AG20443 (cell line): ENCODE data around the gene KLF11.
A peak's percentile ranks its signal among the peaks of the same experiment; 100 is the strongest.
"Not testable (repeated sequence)": the region's sequence is repeated elsewhere in the genome, so short reads cannot be mapped to it uniquely, and the experiment has no call there.

Experiments
- DNase-seq: peaks from one replicate; pipeline ENCODE4 v3.0.0; 2012; ENCODE audit warnings: low spot score, mixed read lengths

KLF11 gene

DNA sequence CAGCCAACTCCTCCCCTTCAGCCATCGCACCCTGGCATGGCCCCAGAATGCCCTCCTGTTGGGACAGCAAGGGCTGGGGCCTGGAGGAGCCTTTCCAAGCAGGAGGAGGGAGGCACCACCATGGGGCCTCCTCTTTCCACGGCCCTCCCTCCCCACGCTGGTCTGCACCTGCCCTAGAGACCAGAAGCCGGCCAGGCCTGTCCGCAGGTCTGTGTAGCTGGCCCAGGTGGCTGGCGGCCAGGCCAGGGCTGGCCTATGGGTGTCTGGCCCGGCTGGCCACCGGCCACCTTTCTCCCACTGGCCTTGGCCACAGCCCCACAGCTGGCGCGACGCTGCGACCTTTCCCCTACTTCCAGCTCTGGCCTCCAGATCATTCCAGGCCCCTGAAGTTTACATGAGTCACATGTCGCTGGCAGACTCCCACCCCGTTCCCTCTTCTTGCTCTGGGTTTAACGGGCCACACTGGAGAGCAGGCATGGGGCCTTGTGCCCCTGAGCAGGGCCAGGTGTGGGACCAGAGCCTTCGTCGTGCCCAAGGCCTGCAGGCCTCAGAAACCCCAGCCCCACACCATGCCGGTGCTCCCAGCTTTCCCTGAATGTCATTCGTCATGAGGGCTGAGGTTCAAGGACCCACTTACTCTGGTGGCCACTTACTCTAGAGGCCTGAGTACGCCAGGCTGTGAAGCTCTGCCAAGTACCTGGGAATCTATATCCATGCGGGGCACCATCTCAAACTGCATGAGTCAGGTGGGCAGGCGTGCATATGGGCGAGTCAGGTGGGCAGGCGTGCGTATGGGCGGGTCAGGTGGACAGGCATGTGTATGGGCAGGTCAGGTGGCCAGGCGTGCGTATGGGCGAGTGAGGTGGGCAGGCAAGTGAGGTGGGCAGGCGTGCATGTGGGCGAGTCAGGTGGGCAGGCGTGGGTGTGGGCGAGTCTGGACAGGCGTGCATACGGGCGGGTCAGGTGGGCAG is 33.3 kb upstream of the KLF11 start:
- DNase-seq: peak; percentile 76

DNA sequence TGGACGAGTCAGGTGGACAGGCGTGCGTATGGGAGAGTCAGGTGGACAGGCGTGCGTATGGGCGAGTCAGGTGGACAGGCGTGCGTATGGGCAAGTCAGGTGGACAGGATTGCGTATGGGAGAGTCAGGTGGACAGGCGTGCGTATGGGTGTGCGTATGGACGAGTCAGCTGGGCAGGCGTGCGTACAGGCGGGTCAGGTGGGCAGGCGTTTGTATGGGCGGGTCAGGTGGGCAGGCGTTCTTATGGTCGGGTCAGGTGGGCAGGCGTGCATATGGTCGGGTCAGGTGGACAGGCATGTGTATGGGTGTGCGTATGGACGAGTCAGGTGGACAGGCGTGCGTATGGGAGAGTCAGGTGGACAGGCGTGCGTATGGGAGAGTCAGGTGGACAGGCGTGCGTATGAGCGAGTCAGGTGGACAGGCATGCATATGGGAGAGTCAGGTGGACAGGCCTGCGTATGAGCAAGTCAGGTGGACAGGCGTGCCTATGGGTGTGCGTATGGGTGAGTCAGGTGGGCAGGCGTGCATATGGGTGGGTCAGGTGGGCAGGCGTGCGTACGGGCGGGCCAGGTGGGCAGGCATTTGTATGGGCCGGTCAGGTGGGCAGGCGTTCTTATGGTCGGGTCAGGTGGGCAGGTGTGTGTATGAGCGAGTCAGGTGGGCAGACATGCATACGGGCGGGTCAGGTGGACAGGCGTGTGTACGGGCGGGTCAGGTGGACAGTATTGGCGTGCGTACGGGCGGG is 32.3 kb upstream of the KLF11 start:
- not testable (repeated sequence) for DNase-seq

DNA sequence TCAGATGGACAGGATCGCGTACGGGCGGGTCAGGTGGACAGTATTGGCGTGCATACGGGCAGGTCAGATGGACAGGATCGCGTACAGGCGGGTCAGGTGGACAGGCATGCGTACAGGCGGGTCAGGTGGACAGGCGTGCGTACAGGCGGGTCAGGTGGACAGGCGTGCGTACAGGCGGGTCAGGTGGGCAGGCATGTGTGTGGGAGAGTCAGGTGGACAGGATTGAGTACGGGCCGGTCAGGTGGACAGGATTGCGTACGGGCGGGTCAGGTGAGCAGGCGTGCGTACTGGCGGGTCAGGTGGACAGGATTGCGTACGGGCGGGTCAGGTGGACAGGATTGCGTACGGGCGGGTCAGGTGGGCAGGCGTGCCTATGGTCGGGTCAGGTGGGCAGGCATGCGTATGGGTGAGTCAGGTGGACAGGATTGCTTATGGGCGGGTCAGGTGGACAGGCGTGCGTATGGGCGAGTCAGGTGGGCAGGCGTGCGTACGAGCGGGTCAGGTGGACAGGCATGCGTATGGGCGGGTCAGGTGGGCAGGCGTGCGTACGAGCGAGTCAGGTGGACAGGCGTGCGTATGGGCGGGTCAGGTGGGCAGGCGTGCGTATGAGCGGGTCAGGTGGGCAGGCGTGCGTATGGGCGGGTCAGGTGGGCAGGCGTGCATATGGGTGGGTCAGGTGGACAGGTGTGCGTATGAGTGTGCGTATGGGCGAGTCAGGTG is 31.6 kb upstream of the KLF11 start:
- not testable (repeated sequence) for DNase-seq

DNA sequence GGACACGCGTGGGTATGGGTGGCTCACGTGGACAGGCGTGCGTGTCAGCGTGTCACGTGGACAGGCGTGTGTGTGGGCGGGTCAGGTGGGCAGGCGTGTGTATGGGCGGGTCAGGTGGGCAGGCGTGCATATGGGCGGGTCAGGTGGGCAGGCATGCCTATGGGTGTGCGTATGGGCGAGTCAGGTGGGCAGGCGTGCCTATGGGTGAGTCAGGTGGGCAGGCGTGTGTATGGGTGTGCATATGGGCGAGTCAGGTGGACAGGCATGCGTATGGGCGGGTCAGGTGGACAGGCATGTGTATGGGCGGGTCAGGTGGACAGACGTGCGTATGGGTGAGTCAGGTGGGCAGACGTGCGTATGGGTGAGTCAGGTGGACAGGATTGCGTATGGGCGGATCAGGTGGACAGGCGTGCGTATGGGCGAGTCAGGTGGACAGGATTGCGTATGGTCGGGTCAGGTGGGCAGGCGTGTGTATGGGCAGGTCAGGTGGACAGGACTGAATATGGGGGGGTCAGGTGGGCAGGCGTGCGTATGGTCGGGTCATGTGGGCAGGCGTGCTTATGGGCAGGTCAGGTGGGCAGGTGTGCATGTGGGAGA is 30.9 kb upstream of the KLF11 start:
- not testable (repeated sequence) for DNase-seq

DNA sequence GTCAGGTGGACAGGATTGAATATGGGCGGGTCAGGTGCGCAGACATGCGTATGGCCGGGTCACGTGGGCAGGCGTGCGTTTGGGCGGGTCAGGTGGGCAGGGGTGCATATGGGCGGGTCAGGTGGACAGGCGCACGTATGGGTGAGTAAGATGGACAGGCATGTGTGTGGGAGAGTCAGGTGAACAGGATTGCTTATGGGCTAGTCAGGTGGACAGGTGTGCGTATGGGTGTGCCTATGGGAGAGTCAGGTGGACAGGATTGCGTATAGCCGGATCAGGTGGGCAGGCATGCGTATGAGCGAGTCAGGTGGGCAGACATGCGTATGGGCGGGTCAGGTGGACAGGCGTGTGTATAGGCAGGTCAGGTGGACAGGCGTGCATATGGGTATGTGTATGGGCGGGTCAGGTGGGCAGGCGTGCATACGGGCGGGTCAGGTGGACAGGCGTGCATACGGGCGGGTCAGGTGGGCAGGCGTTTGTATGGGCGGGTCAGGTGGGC is 30.3 kb upstream of the KLF11 start:
- no peak for DNase-seq

DNA sequence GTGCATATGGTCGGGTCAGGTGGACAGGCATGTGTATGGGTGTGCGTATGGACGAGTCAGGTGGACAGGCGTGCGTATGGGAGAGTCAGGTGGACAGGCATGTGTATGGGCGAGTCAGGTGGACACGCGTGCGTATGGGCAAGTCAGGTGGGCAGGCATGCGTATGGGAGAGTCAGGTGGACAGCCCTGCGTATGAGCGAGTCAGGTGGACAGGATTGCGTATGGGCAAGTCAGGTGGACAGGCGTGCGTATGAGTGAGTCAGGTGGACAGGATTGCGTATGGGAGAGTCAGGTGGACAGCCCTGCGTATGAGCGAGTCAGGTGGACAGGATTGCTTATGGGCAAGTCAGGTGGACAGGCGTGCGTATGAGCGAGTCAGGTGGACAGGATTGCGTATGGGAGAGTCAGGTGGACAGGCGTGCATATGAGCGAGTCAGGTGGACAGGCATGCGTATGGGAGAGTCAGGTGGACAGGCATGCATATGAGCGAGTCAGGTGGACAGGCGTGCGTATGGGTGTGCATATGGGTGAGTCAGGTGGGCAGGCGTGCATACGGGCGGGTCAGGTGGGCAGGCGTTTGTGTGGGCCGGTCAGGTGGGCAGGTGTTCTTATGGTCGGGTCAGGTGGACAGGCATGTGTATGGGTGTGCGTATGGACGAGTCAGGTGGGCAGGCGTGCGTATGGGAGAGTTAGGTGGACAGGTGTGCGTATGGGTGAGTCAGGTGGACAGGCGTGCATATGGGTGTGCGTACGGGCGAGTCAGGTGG is 29.5 kb upstream of the KLF11 start:
- DNase-seq: not testable (repeated sequence)

DNA sequence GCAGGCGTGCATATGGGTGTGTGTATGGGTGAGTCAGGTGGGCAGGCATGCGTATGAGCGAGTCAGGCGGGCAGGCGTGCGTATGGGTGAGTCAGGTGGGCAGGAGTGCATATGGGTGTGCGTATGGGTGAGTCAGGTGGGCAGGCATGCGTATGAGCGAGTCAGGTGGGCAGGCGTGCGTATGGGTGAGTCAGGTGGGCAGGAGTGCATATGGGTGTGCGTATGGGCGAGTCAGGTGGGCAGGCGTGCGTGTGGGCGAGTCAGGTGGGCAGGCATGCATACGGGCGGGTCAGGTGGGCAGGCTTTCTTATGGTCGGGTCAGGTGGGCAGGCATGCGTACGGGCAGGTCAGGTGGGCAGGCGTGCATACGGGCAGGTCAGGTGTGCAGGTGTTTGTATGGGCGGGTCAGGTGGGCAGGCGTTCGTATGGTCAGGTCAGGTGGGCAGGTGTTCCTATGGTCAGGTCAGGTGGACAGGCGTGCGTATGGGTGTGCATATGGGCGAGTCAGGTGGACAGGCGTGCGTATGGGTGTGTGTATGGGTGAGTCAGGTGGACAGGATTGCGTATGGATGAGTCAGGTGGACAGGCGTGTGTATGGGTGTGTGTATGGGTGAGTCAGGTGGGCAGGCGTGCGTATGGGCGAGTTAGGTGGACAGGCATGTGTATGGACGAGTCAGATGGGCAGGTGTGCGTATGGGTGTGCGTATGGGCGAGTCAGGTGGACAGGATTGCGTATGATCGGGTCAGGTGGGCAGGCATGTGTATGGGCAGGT is 28.7 kb upstream of the KLF11 start:
- no peak for DNase-seq

DNA sequence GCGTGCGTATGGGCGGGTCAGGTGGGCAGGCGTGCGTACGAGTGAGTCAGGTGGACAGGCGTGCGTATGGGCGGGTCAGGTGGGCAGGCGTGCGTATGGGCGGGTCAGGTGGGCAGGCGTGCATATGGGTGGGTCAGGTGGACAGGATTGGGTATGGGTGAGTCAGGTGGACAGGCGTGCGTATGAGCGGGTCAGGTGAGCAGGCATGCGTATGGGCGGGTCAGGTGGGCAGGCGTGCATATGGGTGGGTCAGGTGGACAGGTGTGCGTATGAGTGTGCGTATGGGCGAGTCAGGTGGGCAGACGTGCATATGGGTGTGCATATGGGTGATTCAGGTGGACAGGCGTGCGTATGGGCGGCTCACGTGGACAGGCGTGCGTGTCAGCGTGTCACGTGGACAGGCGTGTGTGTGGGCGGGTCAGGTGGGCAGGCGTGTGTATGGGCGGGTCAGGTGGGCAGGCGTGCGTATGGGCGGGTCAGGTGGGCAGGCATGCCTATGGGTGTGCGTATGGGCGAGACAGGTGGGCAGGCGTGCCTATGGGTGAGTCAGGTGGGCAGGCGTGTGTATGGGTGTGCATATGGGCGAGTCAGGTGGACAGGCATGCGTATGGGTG is 27.9 kb upstream of the KLF11 start:
- not testable (repeated sequence) for DNase-seq

DNA sequence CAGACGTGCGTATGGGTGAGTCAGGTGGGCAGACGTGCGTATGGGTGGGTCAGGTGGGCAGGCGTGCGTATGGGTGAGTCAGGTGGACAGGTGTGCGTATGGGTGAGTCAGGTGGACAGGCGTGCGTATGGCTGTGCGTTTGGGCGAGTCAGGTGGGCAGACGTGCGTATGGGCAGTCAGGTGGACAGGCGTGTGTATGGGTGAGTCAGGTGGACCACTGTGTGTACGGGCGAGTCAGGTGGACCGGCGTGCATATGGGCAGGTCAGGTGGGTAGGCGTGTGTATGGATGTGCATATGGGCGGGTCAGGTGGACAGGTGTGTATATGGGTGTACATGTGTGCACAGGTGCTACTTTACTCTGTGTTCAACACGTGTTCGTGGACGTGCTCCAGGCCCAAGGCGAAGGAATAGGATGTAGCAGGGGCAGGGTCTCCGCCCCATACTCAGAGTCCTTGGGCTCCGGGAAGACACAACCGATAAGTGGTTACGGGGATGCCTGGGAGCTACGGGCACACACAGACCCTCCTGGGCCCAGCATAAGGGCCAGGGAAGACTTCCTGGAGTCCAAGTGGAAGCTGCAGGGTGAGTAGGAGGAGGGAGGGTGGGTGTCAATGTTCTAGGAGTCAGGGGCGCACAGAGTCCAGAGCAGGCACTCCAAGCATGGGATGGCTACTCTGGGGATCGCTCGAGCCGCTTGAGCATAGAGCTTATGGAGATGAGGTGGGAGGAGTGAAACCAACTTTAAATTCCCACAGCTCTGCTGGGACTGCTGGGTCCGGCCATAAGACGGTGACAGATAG is 27.1 kb upstream of the KLF11 start:
- no peak for DNase-seq

DNA sequence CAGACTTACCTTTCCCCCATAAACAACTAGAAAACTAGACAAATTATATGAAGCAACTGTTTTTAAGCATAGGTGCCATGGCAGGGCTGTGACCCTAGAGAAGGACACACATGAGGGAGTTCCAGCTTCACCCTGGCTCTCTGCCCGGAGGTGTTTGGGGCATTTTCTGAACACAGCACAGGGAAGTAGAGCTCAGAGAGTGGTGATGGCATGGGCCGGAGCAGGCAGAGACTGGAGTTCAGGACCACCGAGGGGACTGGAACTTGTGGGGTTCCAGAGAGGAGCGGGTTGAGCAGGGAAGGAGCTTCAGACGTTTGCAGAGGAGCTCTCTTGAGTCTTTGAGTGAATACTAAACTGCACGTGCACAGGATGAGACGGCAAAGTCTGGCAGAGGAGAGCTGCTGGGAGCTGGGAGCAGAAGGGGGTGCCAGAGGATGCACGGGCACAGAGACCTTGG is 26.5 kb upstream of the KLF11 start:
- DNase-seq: no peak

DNA sequence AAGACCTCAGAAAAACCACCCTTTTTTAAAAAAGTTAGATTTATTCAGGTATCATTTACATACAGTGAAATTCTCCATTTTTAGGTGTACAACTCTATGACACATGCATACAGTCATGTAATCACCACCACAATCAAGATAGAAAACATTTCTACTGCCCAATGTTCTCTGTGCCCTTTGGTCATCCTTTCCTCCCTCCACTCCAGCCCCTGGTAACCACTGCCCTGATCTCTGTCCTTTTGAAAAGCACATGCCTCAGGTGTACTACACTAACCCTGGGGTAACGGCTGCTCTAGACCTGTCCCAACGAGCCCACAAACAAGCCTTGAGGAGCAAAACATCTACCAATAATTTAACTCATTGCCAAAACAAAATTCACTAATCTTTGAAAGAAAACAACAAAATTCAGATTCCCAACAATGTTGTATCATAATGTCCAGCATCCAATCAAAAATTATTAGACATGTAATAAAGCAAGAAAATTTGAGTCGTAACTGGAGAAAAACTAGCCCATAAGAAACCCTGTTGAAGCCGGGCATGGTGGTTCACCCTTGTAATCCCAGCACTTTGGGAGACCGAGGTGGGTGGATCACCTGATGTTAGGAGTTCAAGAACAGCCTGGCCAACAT is 25.9 kb upstream of the KLF11 start:
- no peak for DNase-seq

DNA sequence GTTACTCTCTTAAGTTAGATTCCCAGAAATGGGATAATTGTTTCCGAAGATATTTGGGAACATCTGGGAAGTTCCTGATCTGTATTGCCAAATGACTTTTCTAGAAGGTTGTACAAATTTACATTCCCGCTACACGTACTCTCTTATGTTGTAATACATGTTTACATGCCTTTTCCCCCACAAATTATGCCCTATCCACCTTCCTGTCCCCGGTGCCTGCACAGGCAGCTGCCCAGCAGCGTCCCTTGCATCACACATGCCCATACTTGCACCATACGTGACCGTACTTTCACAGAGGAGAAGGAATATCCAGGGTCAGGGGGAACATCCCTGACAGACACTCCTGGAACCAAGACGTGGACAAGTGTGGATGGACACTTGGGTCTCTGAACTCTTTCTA is 24.2 kb upstream of the KLF11 start:
- DNase-seq: peak; percentile 30

DNA sequence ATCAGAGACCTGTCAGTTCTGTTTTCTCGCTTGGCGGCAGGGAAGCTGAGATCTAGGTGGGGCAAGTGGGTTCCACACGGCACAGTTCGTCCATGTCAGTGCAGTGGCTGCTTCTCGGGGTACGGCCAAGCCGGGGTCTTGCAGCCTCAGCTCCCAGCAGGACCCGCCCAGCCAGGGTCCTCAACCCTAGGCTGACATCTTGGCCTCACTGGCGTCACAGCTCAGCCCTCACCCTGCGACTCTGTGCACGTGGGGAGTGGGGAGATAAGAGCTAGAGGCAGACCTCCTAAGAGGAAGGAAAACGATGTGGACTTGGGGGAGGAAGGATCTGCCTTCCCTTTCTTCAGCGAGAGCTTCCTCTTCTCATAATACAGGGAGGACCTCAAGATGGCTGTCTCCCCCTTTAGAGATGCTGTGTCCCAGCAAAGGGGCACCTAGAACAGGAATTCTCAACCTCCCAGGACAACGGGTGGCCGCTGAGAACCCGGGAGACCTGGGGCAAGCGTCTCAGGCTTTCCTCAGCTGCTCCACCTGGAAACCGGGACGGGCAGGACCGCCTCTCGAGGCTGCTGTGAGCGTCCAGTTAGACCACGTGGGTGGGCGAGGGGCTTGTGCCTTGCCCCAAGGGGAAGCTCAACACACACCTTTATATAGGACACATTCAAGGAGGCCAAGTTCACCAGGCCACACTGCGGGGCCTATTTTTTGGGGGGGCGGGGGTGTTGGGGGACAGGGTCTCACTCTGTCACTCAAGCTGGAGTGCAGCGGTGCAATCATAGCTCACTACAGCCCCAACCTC is 23.5 kb upstream of the KLF11 start:
- no peak for DNase-seq

DNA sequence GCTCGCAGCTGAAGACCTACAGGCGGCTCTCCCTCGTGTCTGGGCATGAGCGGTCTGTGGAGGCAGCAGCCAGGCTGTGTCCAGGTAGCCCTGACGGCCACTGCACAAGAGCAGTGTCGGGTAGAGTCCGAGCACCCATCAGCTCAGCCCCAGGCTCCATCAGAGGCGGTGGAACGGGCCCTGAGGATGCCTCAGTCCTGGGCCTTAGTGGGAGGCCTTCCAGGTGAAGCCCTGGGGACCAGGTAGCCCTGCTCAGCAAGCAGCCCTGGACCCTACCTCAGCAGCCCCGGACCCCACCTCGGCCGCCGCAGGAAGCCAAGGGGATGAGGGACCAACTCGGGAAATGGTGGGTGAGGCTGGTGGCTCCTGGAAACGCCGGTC is 21.3 kb upstream of the KLF11 start:
- DNase-seq: no peak

DNA sequence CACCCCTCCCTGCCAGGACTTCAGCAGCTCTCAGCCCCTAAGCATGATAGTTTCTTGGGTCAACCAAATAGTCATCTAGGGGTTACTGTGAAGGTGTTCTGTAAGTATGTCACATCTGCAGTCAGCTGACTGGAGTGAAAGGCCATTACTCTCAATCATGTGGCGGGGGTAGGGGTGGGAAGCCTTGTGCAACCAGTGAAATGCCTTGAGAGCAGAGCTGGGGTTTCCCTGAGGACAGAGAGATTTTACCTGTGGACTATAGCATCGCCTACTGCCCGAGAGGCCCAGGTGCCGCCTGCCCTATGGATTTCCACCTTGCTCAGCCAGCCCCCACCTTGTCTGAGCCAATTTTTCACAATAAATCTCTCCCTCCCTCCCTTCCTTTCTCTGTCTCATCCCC is 20.9 kb upstream of the KLF11 start:
- DNase-seq: no peak

DNA sequence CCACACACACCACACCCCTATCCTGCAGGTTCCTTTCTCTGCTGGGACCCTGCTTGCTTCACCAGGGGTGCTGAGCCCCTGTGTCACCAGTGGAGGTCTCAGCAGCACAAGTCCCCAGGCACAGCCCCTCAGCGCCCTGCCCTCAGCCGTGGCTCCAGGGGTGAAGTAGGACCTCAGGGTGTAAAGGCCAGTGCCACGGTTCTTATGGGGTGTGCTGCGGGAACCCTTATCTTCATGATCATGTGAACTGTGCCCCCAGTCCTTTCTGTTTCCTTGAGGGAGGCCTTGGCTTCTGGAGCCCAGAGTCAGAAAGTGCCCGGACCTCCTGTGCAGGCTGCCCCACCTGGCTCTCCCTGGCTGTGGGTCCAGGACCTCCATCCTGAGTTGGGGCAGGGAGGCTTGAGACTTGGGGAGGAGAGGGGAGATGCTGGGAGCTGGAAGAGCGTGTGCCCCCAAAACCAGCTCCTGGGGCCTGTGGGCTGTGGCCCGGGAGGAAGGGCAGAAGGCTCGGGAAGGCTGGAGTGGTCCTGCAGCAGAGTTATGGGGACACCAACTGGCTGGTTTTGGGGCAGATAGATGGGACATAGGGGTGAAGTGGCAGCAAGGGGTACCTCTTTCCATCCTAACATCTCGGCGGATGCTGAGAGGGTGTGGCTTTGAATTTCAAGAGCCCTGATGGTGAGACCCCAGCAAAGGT is 20.2 kb upstream of the KLF11 start:
- DNase-seq: no peak
